ENCODE results near the gene TRIP11.

GRCh38 chr14:92041203-92041602 is 1.3 kb upstream of the TRIP11 start:
- TF ChIP-seq CTCF (conservative IDR thresholded peaks at IDR 0.05; ENCODE audit: low read length) (no peak), EZH2phosphoT487 (IDR thresholded peaks at IDR 0.05; ENCODE audit: borderline replicate concordance, low read depth, low read length) (no peak)

Measured in OCI-LY7 (cell line).